ENCODE measurements around the gene SCAP. TPM values are rescaled to one million over a fixed set of nuclear protein-coding genes. Genes with fewer than 3 reads are reported as not detected.

The SCAP gene
- total RNA-seq, 1 experiment from 2014 or later: 115 TPM

GRCh38 chr3:47517937-47518336 is 42.2 kb upstream of the SCAP start:
- ATAC-seq: no peak
- H3K27ac Mint-ChIP-seq: no peak overlapping the region
- H3K36me3 Mint-ChIP-seq: no peaks in the 10 kb centered on the region
- peaks cover 24% of the 10 kb centered on the region for H3K4me1 Mint-ChIP-seq
- ChIA-PET CTCF (interaction anchor here (1.7 kb wide), 1 partner anchor 97 kb away, joined by 5 read pairs; no protein-coding TSS in a partner anchor), POLR2A (no interaction called here)
- no peak overlapping the region for H3K4me3 Mint-ChIP-seq
- no peak for DNase-seq (ENCODE audit: low spot score)
- peaks cover 11% of the 10 kb centered on the region for H3K27me3 Mint-ChIP-seq (ENCODE audit: low read depth)
- no peaks in the 10 kb centered on the region for H3K9me3 Mint-ChIP-seq
- TF ChIP-seq FOXJ3 (CRISPR knock-in tag; IDR thresholded peaks at IDR 0.05; ENCODE audit: borderline replicate concordance) (no peak), CDX4 (CRISPR knock-in tag; IDR thresholded peaks at IDR 0.05; ENCODE audit: borderline replicate concordance) (no peak), CBFB (CRISPR knock-in tag; IDR thresholded peaks at IDR 0.05; ENCODE audit: low read depth) (no peak), ZNF138 (CRISPR knock-in tag; conservative IDR thresholded peaks at IDR 0.05) (no peak), MXD4 (CRISPR knock-in tag; IDR thresholded peaks at IDR 0.05; ENCODE audit: borderline replicate concordance) (no peak), FOXP1 (CRISPR knock-in tag; IDR thresholded peaks at IDR 0.05; ENCODE audit: borderline replicate concordance) (no peak), ESRRA (CRISPR knock-in tag; IDR thresholded peaks at IDR 0.05; ENCODE audit: borderline replicate concordance) (no peak), CTCF (IDR thresholded peaks at IDR 0.05) (no peak), SOX15 (CRISPR knock-in tag; IDR thresholded peaks at IDR 0.05) (no peak), ZSCAN18 (CRISPR knock-in tag; IDR thresholded peaks at IDR 0.05) (no peak), JAZF1 (CRISPR knock-in tag; IDR thresholded peaks at IDR 0.05) (no peak), ZMAT4 (CRISPR knock-in tag; IDR thresholded peaks at IDR 0.05) (no peak), ARID4B (CRISPR knock-in tag; IDR thresholded peaks at IDR 0.05; ENCODE audit: borderline replicate concordance) (no peak), CREM (CRISPR knock-in tag; IDR thresholded peaks at IDR 0.05) (no peak)
- TF ChIP-seq, protein P1, sequence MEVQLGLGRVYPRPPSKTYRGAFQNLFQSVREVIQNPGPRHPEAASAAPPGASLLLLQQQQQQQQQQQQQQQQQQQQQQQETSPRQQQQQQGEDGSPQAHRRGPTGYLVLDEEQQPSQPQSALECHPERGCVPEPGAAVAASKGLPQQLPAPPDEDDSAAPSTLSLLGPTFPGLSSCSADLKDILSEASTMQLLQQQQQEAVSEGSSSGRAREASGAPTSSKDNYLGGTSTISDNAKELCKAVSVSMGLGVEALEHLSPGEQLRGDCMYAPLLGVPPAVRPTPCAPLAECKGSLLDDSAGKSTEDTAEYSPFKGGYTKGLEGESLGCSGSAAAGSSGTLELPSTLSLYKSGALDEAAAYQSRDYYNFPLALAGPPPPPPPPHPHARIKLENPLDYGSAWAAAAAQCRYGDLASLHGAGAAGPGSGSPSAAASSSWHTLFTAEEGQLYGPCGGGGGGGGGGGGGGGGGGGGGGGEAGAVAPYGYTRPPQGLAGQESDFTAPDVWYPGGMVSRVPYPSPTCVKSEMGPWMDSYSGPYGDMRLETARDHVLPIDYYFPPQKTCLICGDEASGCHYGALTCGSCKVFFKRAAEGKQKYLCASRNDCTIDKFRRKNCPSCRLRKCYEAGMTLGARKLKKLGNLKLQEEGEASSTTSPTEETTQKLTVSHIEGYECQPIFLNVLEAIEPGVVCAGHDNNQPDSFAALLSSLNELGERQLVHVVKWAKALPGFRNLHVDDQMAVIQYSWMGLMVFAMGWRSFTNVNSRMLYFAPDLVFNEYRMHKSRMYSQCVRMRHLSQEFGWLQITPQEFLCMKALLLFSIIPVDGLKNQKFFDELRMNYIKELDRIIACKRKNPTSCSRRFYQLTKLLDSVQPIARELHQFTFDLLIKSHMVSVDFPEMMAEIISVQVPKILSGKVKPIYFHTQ (CRISPR knock-in tag; IDR thresholded peaks at IDR 0.05): no peak
- TF ChIP-seq, protein P2, sequence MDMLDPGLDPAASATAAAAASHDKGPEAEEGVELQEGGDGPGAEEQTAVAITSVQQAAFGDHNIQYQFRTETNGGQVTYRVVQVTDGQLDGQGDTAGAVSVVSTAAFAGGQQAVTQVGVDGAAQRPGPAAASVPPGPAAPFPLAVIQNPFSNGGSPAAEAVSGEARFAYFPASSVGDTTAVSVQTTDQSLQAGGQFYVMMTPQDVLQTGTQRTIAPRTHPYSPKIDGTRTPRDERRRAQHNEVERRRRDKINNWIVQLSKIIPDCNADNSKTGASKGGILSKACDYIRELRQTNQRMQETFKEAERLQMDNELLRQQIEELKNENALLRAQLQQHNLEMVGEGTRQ (CRISPR knock-in tag; IDR thresholded peaks at IDR 0.05): no peak
- TF ChIP-seq, protein P3, sequence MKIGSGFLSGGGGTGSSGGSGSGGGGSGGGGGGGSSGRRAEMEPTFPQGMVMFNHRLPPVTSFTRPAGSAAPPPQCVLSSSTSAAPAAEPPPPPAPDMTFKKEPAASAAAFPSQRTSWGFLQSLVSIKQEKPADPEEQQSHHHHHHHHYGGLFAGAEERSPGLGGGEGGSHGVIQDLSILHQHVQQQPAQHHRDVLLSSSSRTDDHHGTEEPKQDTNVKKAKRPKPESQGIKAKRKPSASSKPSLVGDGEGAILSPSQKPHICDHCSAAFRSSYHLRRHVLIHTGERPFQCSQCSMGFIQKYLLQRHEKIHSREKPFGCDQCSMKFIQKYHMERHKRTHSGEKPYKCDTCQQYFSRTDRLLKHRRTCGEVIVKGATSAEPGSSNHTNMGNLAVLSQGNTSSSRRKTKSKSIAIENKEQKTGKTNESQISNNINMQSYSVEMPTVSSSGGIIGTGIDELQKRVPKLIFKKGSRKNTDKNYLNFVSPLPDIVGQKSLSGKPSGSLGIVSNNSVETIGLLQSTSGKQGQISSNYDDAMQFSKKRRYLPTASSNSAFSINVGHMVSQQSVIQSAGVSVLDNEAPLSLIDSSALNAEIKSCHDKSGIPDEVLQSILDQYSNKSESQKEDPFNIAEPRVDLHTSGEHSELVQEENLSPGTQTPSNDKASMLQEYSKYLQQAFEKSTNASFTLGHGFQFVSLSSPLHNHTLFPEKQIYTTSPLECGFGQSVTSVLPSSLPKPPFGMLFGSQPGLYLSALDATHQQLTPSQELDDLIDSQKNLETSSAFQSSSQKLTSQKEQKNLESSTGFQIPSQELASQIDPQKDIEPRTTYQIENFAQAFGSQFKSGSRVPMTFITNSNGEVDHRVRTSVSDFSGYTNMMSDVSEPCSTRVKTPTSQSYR (CRISPR knock-in tag; IDR thresholded peaks at IDR 0.05): no peak
